HG02981 (cell line): ENCODE measurements around the gene TUSC2.
"Not testable (repeated sequence)": the region's sequence is repeated elsewhere in the genome, so short reads cannot be mapped to it uniquely, and the experiment has no call there.

Experiments used
- ATAC-seq: cut with Tn5 transposase; IDR thresholded peaks from one replicate; pipeline ENCODE4 v1.9.1; 2021; ENCODE audit warnings: mild to moderate bottlenecking, moderate library complexity; ENCODE audit not compliant: unreplicated experiment

TUSC2 gene

GRCh38 chr3:50319894-50320625 is 8.0 kb downstream of the TUSC2 start:
- ATAC-seq = no peak

- ATAC-seq = no peak
These were observed 8.7 kb downstream of the TUSC2 start for GRCh38 chr3:50319181-50319893.

GRCh38 chr3:50318615-50319014 is 9.4 kb downstream of the TUSC2 start:
- ATAC-seq = no peak

GRCh38 chr3:50318163-50318562 is 9.9 kb downstream of the TUSC2 start:
- ATAC-seq = no peak

- ATAC-seq = no peak
These were observed 10.7 kb downstream of the TUSC2 start for GRCh38 chr3:50317300-50317699.

- no peak for ATAC-seq
These were observed 11.3 kb downstream of the TUSC2 start for GRCh38 chr3:50316657-50317242.

- no peak for ATAC-seq
These were observed 13.2 kb downstream of the TUSC2 start for GRCh38 chr3:50314816-50315215.

- ATAC-seq = no peak
These were observed 13.7 kb downstream of the TUSC2 start for GRCh38 chr3:50314342-50314741.

GRCh38 chr3:50312041-50312440 is 16.0 kb downstream of the TUSC2 start:
- not testable (repeated sequence) for ATAC-seq

- no peak for ATAC-seq
These were observed 23.4 kb downstream of the TUSC2 start for GRCh38 chr3:50304601-50305000.

- ATAC-seq = no peak
These were observed 24.8 kb downstream of the TUSC2 start, which contains the start of gene HYAL1 for GRCh38 chr3:50303013-50303815. Gene HYAL1 (minus strand): TSS chr3:50303574. CDS start chr3:50302956, 618 bp downstream.

- ATAC-seq = no peak
These were observed 25.7 kb downstream of the TUSC2 start for GRCh38 chr3:50302095-50303012.

- ATAC-seq = no peak
These were observed 27.3 kb downstream of the TUSC2 start for GRCh38 chr3:50300681-50301254.

GRCh38 chr3:50299929-50300680 is 27.9 kb downstream of the TUSC2 start:
- no peak for ATAC-seq

- no peak for ATAC-seq
These were observed 28.4 kb downstream of the TUSC2 start for GRCh38 chr3:50299638-50299928.

GRCh38 chr3:50298836-50299637 is 29.0 kb downstream of the TUSC2 start, which contains the start of the genes HYAL3 and NAA80:
Gene HYAL3 (minus strand): TSS chr3:50299405. CDS start chr3:50295602, 3,803 bp downstream.
Gene NAA80 (minus strand): TSS chr3:50299405. CDS start chr3:50297463, 1,942 bp downstream.
- peak; percentile 86 for ATAC-seq

GRCh38 chr3:50297896-50298725 is 29.9 kb downstream of the TUSC2 start:
- no peak for ATAC-seq
